Chondrocyte (in vitro differentiated cells): ENCODE measurements around the gene RHNO1. TPM values are rescaled to one million over a fixed set of nuclear protein-coding genes. Genes with fewer than 3 reads are reported as not detected.
A peak's percentile ranks its signal among the peaks of the same experiment; 100 is the strongest.

Source experiments
- DNase-seq: peaks from one replicate; pipeline ENCODE4 v3.0.0; 2021; ENCODE audit warnings: mixed read lengths, low spot score
- H3K27ac Mint-ChIP-seq: one replicate; pipeline ENCODE4 v1.8.0; 2021; ENCODE audit warnings: mild to moderate bottlenecking, moderate library complexity, mixed read lengths; ENCODE audit not compliant: unreplicated experiment
- H3K27me3 Mint-ChIP-seq: 2 replicates; pipeline ENCODE4 v1.8.0; 2021; ENCODE audit warnings: low read depth, mixed read lengths
- H3K36me3 Mint-ChIP-seq: 2 replicates; pipeline ENCODE4 v1.8.0; 2021; ENCODE audit warnings: low read depth, mixed read lengths
- H3K4me1 Mint-ChIP-seq: 2 replicates; pipeline ENCODE4 v1.8.0; 2021; ENCODE audit warnings: low read depth, mild to moderate bottlenecking, mixed read lengths
- H3K4me3 Mint-ChIP-seq: one replicate; pipeline ENCODE4 v1.8.0; 2021; ENCODE audit warnings: mild to moderate bottlenecking, moderate library complexity, mixed read lengths; ENCODE audit not compliant: unreplicated experiment
- H3K9me3 Mint-ChIP-seq: 2 replicates; pipeline ENCODE4 v1.8.0; 2021; ENCODE audit warnings: low read depth, mixed read lengths
- long read RNA-seq: library from polyadenylated mRNA; stranded (forward); transcript quantifications from one replicate; pipeline ENCODE4 v2.0.0, GENCODE V29; 2021
- total RNA-seq: library from RNA; stranded (reverse); gene quantifications from 3 replicates; pipeline ENCODE4 v1.2.1, GENCODE V29; 2021
- TF ChIP-seq, protein P1 (sequence below): fragments of 200-600 bp; sonication (generic); IDR thresholded peaks from 2 replicates; pipeline ENCODE4 v1.5.0; 2021; ENCODE audit warnings: antibody characterized with exemption, mild to moderate bottlenecking, moderate library complexity

The RHNO1 gene, protein sequence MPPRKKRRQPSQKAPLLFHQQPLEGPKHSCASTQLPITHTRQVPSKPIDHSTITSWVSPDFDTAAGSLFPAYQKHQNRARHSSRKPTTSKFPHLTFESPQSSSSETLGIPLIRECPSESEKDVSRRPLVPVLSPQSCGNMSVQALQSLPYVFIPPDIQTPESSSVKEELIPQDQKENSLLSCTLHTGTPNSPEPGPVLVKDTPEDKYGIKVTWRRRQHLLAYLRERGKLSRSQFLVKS
- 18.8 to 23.4 TPM (median 23.4 TPM) in 3 replicates for total RNA-seq
- long read RNA-seq, transcript RHNO1-204 (3 exons, 1,870 nt), result major isoform, 26 of 34 reads
- long read RNA-seq, transcript RHNO1-203 (2 exons, 1,605 nt), result minor isoform, 6 of 34 reads
- long read RNA-seq, partial matches to known transcripts, result 0 of 34 reads
- long read RNA-seq, other reads (novel, unspliced or antisense), result 0 of 34 reads

DNA sequence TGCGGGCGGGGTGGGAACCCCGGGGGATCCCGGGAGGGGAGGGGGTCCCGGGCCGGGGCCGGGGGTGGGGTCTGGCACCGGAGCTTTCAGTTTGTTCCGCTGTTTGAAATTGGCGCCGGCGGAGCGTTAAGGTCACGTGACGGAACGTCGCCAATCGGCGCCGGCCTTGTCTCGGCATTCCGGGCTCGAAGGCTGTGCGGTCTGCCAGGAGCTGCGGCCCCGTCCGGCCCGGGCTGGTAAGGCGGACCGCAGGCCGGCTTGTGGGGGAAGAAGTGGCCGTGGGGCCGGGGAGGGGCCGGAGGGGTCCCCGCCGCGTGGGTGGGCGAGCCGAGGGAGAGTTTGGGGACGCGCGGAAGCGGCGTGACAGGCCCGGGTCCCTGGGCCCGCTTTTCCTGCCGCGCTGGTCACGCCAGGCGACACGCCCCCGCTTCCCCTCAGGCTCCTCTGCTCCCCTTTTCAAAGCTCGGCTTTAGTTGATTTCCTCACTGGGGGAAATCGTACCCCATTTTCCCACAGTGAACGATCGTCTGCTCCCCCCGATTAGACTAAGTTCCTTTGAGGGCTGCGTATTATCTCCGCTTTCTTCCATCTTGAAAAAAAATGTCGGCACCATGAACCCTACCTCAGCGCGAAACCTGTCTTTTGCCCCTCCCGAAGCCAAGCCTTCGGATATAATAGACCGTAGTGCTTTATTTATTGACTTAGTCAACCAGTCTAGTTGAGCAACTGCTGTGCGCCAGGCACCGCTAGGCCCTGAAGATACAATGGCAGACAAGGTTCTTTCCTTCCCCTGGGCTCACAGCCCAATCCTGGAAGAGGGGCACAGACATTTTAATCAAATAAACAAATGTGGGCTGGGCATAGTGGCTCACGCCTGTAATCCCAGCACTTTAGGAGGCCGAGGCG lies at the start of gene RHNO1, which contains the start of gene FOXM1:
Gene RHNO1 (plus strand): TSS at position 177 of the 906 bp plus-strand sequence. CDS start 8,144 bp downstream, outside the sequence.
Gene FOXM1 (minus strand): TSS at position 128 of the 906 bp plus-strand sequence. CDS start 2,696 bp downstream, outside the sequence.
- Mint-ChIP-seq H3K27me3 (no peaks in the 10 kb centered on the region), H3K27ac (peak within 1 kb of the TSS; percentile 97), H3K36me3 (no peaks in the 10 kb centered on the region), H3K4me1 (peaks cover 21% of the 10 kb centered on the region), H3K4me3 (peak within 1 kb of the TSS; percentile 95), H3K9me3 (no peaks in the 10 kb centered on the region)
- peak; percentile 94 for DNase-seq
- TF ChIP-seq, protein P1, sequence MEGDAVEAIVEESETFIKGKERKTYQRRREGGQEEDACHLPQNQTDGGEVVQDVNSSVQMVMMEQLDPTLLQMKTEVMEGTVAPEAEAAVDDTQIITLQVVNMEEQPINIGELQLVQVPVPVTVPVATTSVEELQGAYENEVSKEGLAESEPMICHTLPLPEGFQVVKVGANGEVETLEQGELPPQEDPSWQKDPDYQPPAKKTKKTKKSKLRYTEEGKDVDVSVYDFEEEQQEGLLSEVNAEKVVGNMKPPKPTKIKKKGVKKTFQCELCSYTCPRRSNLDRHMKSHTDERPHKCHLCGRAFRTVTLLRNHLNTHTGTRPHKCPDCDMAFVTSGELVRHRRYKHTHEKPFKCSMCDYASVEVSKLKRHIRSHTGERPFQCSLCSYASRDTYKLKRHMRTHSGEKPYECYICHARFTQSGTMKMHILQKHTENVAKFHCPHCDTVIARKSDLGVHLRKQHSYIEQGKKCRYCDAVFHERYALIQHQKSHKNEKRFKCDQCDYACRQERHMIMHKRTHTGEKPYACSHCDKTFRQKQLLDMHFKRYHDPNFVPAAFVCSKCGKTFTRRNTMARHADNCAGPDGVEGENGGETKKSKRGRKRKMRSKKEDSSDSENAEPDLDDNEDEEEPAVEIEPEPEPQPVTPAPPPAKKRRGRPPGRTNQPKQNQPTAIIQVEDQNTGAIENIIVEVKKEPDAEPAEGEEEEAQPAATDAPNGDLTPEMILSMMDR, result peak; percentile 27

DNA sequence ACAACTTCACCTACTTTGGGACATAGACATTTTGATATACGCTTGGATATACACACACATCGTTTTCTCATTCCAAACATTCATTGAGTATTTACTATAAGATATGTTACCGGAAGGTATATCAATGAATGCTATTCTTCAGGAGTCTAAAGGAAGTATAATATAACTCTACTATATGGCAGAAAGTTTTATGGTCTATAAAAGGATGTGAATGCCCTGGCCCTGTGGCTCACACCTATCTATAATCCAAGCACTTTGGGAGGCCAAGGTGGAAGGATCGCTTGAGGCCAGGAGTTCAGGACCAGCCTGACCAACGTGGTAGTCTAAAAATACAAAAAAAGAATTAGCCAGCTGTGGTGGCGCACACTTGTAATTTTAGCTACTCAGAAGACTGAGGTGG lies 47.7 kb upstream of the RHNO1 start:
- DNase-seq, result no peak
- peaks cover 32% of the 10 kb centered on the region for H3K36me3 Mint-ChIP-seq
- TF ChIP-seq, protein P1, result no peak
- H3K4me1 Mint-ChIP-seq, result peaks cover 12% of the 10 kb centered on the region
- H3K27me3 Mint-ChIP-seq, result no peaks in the 10 kb centered on the region
- H3K27ac Mint-ChIP-seq, result no peak overlapping the region
- H3K9me3 Mint-ChIP-seq, result no peaks in the 10 kb centered on the region
- H3K4me3 Mint-ChIP-seq, result no peak overlapping the region

DNA sequence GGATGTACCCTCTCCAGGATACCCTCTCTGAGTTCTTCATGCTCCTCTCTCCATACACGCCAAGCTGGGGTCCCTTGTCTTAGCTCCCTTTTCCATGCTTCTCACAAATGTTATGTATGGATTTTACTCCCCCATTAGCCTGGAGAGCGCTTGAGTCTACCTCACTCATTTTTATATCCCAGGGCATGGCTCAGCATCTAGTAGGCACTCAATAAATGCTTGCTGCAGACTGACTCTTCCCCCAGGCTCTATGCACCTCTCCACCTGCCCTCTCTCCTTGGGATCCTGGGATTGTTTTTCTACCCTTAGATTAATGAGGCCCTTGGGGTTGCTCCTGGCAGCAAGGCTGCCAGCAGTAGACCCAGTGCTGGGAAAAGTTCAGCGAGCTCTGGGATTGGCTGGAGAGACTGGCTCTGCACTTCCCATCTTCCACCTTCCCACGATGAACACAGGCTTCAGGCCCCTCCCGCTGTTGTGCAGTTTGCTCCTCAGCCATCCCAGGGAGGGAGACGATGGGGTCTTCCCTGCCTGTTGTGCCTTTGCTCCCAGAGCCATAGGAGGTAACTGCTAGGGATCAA lies 44.4 kb upstream of the RHNO1 start:
- H3K4me3 Mint-ChIP-seq, result no peak overlapping the region
- no peak for DNase-seq
- TF ChIP-seq, protein P1, result no peak
- H3K27me3 Mint-ChIP-seq, result no peaks in the 10 kb centered on the region
- peaks cover 26% of the 10 kb centered on the region for H3K4me1 Mint-ChIP-seq
- no peak overlapping the region for H3K27ac Mint-ChIP-seq
- peaks cover 15% of the 10 kb centered on the region for H3K36me3 Mint-ChIP-seq
- no peaks in the 10 kb centered on the region for H3K9me3 Mint-ChIP-seq

DNA sequence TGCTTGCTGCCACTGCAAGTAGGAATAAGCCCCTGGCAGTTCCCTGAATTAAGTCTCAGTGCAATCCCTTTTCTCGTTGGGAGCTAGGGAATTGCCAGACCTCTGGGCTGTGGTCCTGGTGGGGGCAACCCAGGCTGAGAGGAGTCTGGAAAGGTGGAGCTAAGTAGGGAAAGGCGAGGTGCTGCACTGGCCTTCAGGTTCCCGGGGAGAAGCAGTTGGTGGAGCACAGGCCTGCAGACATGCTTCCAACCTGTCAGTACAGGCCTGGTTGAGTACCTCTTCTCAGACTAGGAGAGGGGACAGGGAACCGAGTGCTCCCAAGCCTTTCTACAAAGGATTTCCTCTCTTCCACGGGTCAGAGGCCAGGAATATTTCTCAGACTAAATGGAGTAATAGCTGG lies 43.7 kb upstream of the RHNO1 start:
- TF ChIP-seq, protein P1, result no peak
- no peaks in the 10 kb centered on the region for H3K27me3 Mint-ChIP-seq
- H3K4me1 Mint-ChIP-seq, result peaks cover 26% of the 10 kb centered on the region
- H3K27ac Mint-ChIP-seq, result no peak overlapping the region
- no peaks in the 10 kb centered on the region for H3K9me3 Mint-ChIP-seq
- no peak overlapping the region for H3K4me3 Mint-ChIP-seq
- no peak for DNase-seq
- peaks cover 10% of the 10 kb centered on the region for H3K36me3 Mint-ChIP-seq

DNA sequence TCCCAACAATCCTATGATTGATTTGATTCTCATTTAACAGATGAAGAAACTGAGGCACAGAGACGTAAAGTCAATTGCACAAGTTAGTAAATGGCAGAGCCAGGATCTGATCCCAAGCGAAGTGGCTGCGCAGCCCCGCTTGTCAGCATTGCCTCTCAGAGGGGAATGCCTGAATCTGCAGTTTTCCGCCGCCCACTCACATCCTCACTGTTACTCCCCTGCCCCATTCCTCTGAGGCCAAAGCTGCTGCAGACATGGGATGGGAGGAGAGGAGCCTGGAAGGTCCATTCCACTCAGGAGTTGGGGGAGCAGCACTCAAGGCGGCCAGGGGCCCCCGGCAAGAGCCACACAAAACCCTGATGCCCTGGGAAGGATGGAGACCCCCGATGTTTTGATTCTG lies 43.2 kb upstream of the RHNO1 start:
- no peaks in the 10 kb centered on the region for H3K9me3 Mint-ChIP-seq
- no peaks in the 10 kb centered on the region for H3K27me3 Mint-ChIP-seq
- H3K27ac Mint-ChIP-seq, result no peak overlapping the region
- peaks cover 26% of the 10 kb centered on the region for H3K4me1 Mint-ChIP-seq
- H3K36me3 Mint-ChIP-seq, result peaks cover 8% of the 10 kb centered on the region
- TF ChIP-seq, protein P1, result no peak
- no peak for DNase-seq
- no peak overlapping the region for H3K4me3 Mint-ChIP-seq
